ENCODE measurements around the gene MYORG. TPM values are rescaled to one million over a fixed set of nuclear protein-coding genes. Genes with fewer than 3 reads are reported as not detected.

The MYORG gene
- total and polyA plus RNA-seq, 9 donors: 0.60 to 7.8 (median 1.2) TPM

DNA sequence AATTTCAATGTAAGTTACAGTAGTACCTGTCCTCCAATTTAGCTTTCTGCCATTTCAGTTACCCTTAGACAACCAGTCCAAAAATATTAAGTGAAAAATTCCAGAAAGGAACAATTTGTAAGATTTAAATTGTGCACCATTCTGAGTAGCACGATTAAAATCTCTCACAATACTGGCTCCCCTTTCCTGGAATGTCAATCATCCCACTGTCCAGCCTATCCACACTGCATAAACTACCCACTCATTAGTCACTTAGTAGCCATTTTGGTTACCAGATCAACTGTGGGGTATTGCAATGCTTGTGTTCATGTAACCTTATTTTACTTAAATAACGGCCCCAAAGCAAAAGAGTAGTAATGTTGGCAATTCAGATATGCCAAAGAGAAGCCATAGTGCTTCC, 59.3 kb downstream of the MYORG start:
- Histone ChIP-seq H3K4me3 (no peak overlapping the region), H3K9me3 (no peaks in the 10 kb centered on the region), H3K4me1 (ENCODE audit: insufficient read depth) (no peaks in the 10 kb centered on the region), H3K36me3 (no peaks in the 10 kb centered on the region), H3K27me3 (no peaks in the 10 kb centered on the region), H3K27ac (no peak overlapping the region)
- no peak for DNase-seq
- intact Hi-C loops (cut with DNase I): no loop called here
- TF ChIP-seq EP300 (IDR thresholded peaks at IDR 0.05) (no peak), POLR2A (IDR thresholded peaks at IDR 0.05) (no peak)
- WGBS, 3 donors: 80 to 82% (median 82%) methylated on average over 2 of the region's 2 CpGs

Small RNAs within 50 kb of the gene (small RNA-seq; reads per million reads assigned to genes)
- gene RF00019: not detected

Other genes starting within 250 kb of the MYORG start
- gene UBAP1, start 197.9 kb downstream of the MYORG start, total RNA-seq: 10 to 100 TPM; 25.8 to 52.8 (median 44.8) TPM
- 10 to 100 TPM; 42.1 to 93.9 TPM for gene UBAP1, start 197.9 kb downstream of the MYORG start, polyA plus RNA-seq
- 1 to 10 TPM in 3 of 7 donors, under 1 TPM in 4; 0.53 to 3.2 (median 1.00) TPM for gene KIF24, start 47.6 kb downstream of the MYORG start, total RNA-seq
- gene KIF24, start 47.6 kb downstream of the MYORG start, polyA plus RNA-seq: 1 to 10 TPM in 1 of 2 donors, under 1 TPM in 1; 0.47 to 1.1 TPM
- gene NUDT2, start 47.3 kb downstream of the MYORG start, total RNA-seq: 10 to 100 TPM; 14.8 to 41.4 (median 24.8) TPM
- gene NUDT2, start 47.3 kb downstream of the MYORG start, polyA plus RNA-seq: 10 to 100 TPM; 59.3 to 61.4 TPM
- gene FAM219A, start 81.7 kb upstream of the MYORG start, total RNA-seq: 10 to 100 TPM in 5 of 7 donors, 1 to 10 TPM in 2; 5.2 to 24.7 (median 16.2) TPM
- gene FAM219A, start 81.7 kb upstream of the MYORG start, polyA plus RNA-seq: 10 to 100 TPM; 12.1 to 12.7 TPM
- 10 to 100 TPM in 1 of 7 donors, 1 to 10 TPM in 4, not detected in 2; 1.5 to 26.1 (median 2.0) TPM for gene DNAI1, start 81.9 kb upstream of the MYORG start, total RNA-seq
- under 1 TPM in 1 of 2 donors, not detected in 1; 0.10 TPM for gene DNAI1, start 81.9 kb upstream of the MYORG start, polyA plus RNA-seq
- under 1 TPM in 6 of 7 donors, not detected in 1; 0.22 to 0.56 (median 0.29) TPM for gene ENHO, start 146.1 kb upstream of the MYORG start, total RNA-seq
- under 1 TPM in 1 of 2 donors, not detected in 1; 0.87 TPM for gene ENHO, start 146.1 kb upstream of the MYORG start, polyA plus RNA-seq
- gene CNTFR, start 212.8 kb upstream of the MYORG start, total RNA-seq: 1 to 10 TPM; 1.3 to 3.7 (median 2.6) TPM
- gene CNTFR, start 212.8 kb upstream of the MYORG start, polyA plus RNA-seq: 1 to 10 TPM; 1.2 to 4.7 TPM
- gene RPP25L, start 235.2 kb upstream of the MYORG start, total RNA-seq: 10 to 100 TPM; 14.4 to 26.0 (median 20.6) TPM
- 10 to 100 TPM in 1 of 2 donors, 1 to 10 TPM in 1; 5.4 to 28.8 TPM for gene RPP25L, start 235.2 kb upstream of the MYORG start, polyA plus RNA-seq
- 100 to 1,000 TPM in 1 of 7 donors, 10 to 100 TPM in 6; 56.4 to 103 (median 95.3) TPM for gene DCTN3, start 243.6 kb upstream of the MYORG start, total RNA-seq
- 100 to 1,000 TPM in 1 of 2 donors, 10 to 100 TPM in 1; 62.4 to 106 TPM for gene DCTN3, start 243.6 kb upstream of the MYORG start, polyA plus RNA-seq